Activated CD8-positive, alpha-beta memory T cell treated with anti-CD3 and anti-CD28 coated beads, Interleukin-2, amount 50 U/mL, for 24 hours (primary cell): Measurements from ENCODE around the gene BCL11A.

Experiments used
- DNase-seq: peaks from one replicate; pipeline ENCODE4 v3.0.0-alpha.2; 2020; ENCODE audit errors: extremely low read depth

The BCL11A gene

GRCh38 chr2:60505880-60506260 lies 47.6 kb downstream of the BCL11A start:
- no peak for DNase-seq

- no peak for DNase-seq
These were observed 48.1 kb downstream of the BCL11A start for GRCh38 chr2:60505240-60505879.

- no peak for DNase-seq
These were observed 49.4 kb downstream of the BCL11A start for GRCh38 chr2:60504049-60504448.

GRCh38 chr2:60502144-60502543 lies 51.3 kb downstream of the BCL11A start:
- DNase-seq: no peak

GRCh38 chr2:60500861-60501260 lies 52.6 kb downstream of the BCL11A start:
- no peak for DNase-seq

- DNase-seq: no peak
These were observed 53.7 kb downstream of the BCL11A start for GRCh38 chr2:60499651-60500265.

GRCh38 chr2:60498816-60499429 lies 54.5 kb downstream of the BCL11A start:
- no peak for DNase-seq

- DNase-seq: no peak
These were observed 55.2 kb downstream of the BCL11A start for GRCh38 chr2:60498127-60498815.

- DNase-seq: no peak
These were observed 56.0 kb downstream of the BCL11A start for GRCh38 chr2:60497500-60497899.

GRCh38 chr2:60496956-60497355 lies 56.5 kb downstream of the BCL11A start:
- no peak for DNase-seq

GRCh38 chr2:60496475-60496874 lies 57.0 kb downstream of the BCL11A start:
- no peak for DNase-seq

- no peak for DNase-seq
These were observed 58.3 kb downstream of the BCL11A start for GRCh38 chr2:60495041-60495625.

- DNase-seq: no peak
These were observed 59.6 kb downstream of the BCL11A start for GRCh38 chr2:60493804-60494387.

- DNase-seq: no peak
These were observed 60.9 kb downstream of the BCL11A start for GRCh38 chr2:60492548-60492947.

GRCh38 chr2:60490848-60491247 lies 62.6 kb downstream of the BCL11A start:
- no peak for DNase-seq

- DNase-seq: no peak
These were observed 63.0 kb downstream of the BCL11A start for GRCh38 chr2:60490441-60490840.

- DNase-seq: no peak
These were observed 64.2 kb downstream of the BCL11A start for GRCh38 chr2:60489289-60489688.

GRCh38 chr2:60488291-60488690 lies 65.2 kb downstream of the BCL11A start:
- DNase-seq: no peak

GRCh38 chr2:60487174-60487573 lies 66.3 kb downstream of the BCL11A start:
- DNase-seq: no peak

- DNase-seq: no peak
These were observed 66.9 kb downstream of the BCL11A start for GRCh38 chr2:60486551-60486950.

GRCh38 chr2:60486067-60486466 lies 67.4 kb downstream of the BCL11A start:
- DNase-seq: no peak

GRCh38 chr2:60485550-60485949 lies 67.9 kb downstream of the BCL11A start:
- DNase-seq: no peak
